ENCODE results near the gene ABCA2.

The ABCA2 gene

GRCh38 chr9:136978865-136979544 is 49.0 kb downstream of the ABCA2 start:
- DNase-seq (ENCODE audit: low read depth), result no peak

- peak; percentile 63 for DNase-seq (ENCODE audit: low read depth)
Observed at GRCh38 chr9:136978073-136978864, 49.8 kb downstream of the ABCA2 start.

GRCh38 chr9:136977649-136978072 is 50.4 kb downstream of the ABCA2 start:
- no peak for DNase-seq (ENCODE audit: low read depth)

- DNase-seq (ENCODE audit: low read depth), result no peak
Observed at GRCh38 chr9:136977223-136977622, 50.8 kb downstream of the ABCA2 start, which contains the start of gene PTGDS. PTGDS (plus strand) TSS chr9:136977504; CDS start chr9:136977579, 75 bp downstream.

GRCh38 chr9:136975644-136976043 is 52.4 kb downstream of the ABCA2 start:
- no peak for DNase-seq (ENCODE audit: low read depth)

GRCh38 chr9:136974817-136975535 is 53.1 kb downstream of the ABCA2 start:
- no peak for DNase-seq (ENCODE audit: low read depth)

GRCh38 chr9:136973618-136974617 is 54.1 kb downstream of the ABCA2 start:
- DNase-seq (ENCODE audit: low read depth), result no peak

GRCh38 chr9:136972743-136973142 is 55.3 kb downstream of the ABCA2 start:
- DNase-seq (ENCODE audit: low read depth), result no peak

- no peak for DNase-seq (ENCODE audit: low read depth)
Observed at GRCh38 chr9:136972335-136972734, 55.7 kb downstream of the ABCA2 start.

- DNase-seq (ENCODE audit: low read depth), result no peak
Observed at GRCh38 chr9:136971746-136972145, 56.3 kb downstream of the ABCA2 start.

GRCh38 chr9:136970361-136970760 is 57.7 kb downstream of the ABCA2 start:
- DNase-seq (ENCODE audit: low read depth), result no peak

- DNase-seq (ENCODE audit: low read depth), result no peak
Observed at GRCh38 chr9:136969774-136970173, 58.3 kb downstream of the ABCA2 start.

- DNase-seq (ENCODE audit: low read depth), result no peak
Observed at GRCh38 chr9:136969150-136969549, 58.9 kb downstream of the ABCA2 start.

GRCh38 chr9:136968333-136969127 is 59.5 kb downstream of the ABCA2 start:
- no peak for DNase-seq (ENCODE audit: low read depth)

GRCh38 chr9:136965771-136966484 is 62.1 kb downstream of the ABCA2 start:
- DNase-seq (ENCODE audit: low read depth), result no peak

GRCh38 chr9:136964833-136965422 is 63.1 kb downstream of the ABCA2 start:
- no peak for DNase-seq (ENCODE audit: low read depth)

- DNase-seq (ENCODE audit: low read depth), result no peak
Observed at GRCh38 chr9:136964171-136964689, 63.8 kb downstream of the ABCA2 start.

GRCh38 chr9:136963751-136964150 is 64.3 kb downstream of the ABCA2 start:
- DNase-seq (ENCODE audit: low read depth), result no peak

GRCh38 chr9:136963341-136963740 is 64.7 kb downstream of the ABCA2 start:
- no peak for DNase-seq (ENCODE audit: low read depth)

All from activated T-cell treated with anti-CD3 and anti-CD28 coated beads for 1 hour (primary cell).